HG03135 (cell line): ENCODE measurements around the gene STK10.

Experiments
- ATAC-seq: cut with Tn5 transposase; IDR thresholded peaks from one replicate; pipeline ENCODE4 v1.9.1; 2021; ENCODE audit warnings: mild to moderate bottlenecking, moderate library complexity; ENCODE audit not compliant: unreplicated experiment

The STK10 gene

GRCh38 chr5:172093559-172093958 is 94.5 kb downstream of the STK10 start:
- no peak for ATAC-seq

DNA sequence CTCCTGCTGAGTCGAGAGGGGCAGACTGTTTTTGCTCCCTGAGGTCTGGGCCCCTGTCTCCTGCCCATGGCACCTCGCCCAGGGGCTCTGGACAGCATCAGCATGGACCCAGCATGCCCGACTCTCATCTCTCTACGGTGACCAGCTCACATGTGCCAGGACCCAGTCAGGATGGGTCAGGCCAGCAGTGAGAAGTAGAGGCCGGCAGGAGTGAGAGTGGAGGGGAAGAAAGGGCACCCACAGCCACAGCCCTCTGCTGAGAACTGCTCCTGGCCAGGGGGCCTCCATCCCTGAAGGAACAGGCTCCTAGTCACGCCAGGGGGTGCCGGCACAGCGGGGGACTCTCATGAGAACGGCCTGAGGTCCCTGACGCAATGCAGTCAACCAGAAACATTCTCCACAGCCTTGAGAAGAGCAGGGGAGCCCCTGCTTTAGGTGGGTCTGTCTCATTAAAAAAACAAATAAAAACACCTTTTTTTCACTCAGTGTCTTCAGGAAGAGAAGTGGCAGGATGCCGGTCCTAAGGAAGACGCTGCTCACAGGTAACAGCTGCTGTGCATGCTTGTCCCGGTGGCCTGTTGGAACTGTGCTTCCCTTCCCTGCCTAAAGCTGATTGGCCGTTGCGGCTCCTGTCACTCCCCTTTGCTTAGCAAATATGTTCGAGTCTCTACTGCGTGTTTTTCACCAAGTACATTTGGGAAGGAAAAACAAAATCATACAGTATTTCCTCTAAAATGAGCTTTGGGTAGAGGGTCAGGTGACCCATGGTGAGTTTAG is 95.9 kb downstream of the STK10 start:
- ATAC-seq, result no peak

DNA sequence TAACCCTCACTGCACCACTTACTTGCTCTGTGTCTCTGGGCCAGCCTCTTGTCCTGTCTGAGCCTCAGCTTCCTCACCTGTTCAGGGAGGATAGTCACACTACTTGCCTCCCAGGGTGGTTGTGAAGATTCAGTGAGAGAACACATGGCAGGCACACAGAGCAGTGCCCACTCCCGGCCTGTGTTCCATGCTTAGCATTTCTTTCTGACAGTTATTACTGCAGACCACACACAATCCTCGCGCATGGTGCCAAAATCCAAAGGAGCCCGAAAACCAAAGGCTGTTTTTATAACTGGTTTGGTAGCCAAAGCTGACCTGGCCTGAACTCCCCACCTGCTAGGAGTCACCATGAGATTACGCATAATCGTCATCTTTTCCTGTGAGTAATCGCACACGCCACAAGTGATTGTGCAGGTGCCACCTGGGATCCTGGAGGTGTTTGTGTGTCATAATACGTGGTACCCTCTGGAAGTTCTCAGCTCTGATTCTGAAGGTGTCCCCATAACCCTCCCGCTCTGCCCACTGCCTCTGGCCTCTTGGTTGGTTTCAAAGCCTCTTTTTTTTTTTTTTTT is 97.0 kb downstream of the STK10 start:
- no peak for ATAC-seq

DNA sequence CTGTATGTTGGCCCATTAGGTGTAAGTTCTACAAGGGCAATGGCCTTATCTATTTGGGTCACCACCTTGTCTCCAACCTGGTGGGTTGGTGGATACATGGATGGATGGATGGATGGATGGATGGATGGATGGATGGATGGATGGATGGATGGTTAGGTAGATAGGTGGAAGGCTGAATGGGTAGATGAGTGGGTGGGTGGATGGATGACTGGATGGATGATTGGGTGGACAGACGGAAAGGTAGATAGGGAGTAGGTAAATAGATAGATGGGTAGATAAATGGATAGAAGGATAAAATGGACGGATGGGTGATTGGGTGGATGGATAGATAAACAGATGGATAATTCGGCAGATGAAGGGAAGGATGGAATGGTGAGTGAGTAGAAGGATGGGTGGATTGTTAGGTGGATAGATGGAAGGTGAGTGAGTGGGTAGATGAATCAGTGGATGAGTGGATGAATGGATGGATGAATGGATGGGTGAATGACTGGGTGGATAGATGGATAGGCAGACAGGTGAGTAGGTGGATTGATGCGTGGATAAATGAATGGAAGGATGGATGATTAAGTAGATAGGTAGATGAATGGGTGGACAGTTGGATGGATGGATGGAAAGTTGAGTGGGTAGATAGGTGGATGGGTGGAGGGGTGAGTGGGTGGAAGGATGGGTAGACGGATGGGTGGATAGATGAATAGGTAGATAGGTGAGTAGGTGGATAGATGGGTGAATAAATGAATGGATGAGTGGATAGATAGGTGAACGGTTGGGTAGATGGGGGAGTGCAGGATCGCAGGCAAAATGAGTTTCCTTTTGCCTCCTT is 98.5 kb downstream of the STK10 start:
- no peak for ATAC-seq

- ATAC-seq, result no peak
Observed at GRCh38 chr5:172088801-172089200, 99.2 kb downstream of the STK10 start.

DNA sequence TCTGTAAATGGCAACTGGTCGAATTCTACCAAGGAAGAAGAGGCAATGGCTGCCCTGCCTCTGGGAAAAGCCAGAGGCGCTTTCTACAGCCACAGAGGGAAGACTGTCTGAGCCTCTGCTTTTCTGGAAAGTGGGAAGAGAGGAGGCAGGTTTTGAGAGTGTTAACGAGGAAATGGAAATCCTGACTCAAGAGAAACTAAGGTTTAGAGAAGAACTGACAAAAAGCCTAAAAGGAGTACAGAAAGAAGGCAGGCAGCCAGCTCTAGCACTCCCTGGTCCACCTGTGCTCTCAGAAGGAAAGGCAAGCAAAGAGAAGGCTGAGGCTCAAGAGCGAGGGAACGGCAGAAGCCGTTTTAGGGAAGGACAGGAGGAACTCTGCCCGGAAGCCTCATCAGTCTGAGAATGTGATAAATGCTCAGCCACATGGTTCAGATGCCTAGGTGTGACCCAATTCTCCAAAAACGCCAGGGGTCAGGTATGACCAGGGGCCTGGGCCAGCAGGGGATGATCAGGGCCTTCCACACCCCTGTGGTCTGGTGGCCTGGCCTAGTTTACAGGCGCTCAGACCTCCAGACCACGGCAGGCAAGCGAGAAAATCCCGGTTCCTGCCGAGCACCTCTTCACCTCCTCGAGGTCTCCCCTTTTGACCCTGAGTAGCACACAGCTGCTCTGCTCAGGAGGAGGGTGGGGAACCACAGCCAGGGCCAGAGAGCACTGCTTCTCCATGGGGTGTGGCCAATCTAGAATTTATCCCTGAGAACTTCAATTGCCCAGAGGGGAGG is 101.6 kb downstream of the STK10 start:
- ATAC-seq, result no peak

DNA sequence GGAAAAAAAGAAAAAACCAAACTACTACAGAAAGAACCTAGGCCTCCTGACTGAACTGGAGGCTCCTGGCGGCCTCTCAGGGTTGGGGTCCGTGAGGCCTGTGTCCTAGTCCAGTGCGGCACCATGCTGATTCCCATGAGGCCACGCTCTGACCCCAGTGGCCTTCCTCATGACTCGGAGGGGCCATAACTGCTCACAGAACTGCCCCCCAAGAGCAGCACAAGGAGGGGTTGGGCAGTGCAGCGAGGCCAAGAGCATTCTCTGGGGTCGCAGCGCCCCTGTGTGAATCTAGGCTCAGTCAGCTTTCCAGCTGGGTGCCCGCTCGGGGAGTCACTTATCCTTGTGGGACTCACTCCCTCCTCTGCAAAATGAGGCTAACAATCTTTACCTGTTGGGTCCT is 102.3 kb downstream of the STK10 start:
- no peak for ATAC-seq

DNA sequence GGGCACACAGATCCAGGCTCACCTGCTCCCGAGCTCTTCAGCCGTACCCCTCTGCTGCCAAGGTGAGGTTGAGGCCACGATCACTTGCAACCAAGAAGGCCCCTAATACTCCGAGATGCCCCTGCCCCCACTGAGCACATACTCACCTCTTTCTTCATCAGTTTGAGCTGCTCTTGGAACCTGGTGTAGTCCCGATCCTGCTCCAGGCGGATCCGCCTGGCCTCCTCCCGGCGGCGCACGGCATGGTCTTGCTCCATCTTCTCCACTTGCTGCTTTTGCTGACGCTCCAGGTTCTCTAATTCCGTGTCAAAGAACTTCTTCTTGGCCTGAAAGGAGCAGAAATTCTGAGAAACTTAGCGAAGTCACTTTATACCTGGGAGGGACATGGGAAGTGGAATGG is 105.8 kb downstream of the STK10 start:
- ATAC-seq, result no peak

DNA sequence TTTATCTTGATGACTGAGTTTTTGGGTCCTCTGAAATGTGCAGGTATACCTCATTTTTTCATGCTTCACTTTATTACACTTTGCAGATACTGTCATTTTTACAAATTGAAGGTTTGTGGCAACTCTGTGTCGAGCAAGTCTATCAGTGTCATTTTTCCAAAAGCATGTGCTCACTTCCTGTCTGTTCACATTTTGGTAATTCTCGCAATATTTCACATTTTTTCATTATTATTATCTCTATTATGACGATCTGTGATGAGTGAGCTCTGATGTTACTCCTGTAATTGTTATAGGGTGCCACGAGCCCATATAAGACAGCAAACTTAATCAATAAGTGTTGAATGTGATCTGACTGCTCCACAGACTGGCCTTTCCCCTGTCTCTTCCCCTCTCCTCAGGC is 108.1 kb downstream of the STK10 start:
- no peak for ATAC-seq

- ATAC-seq, result no peak
Observed at GRCh38 chr5:172078726-172079345, 109.2 kb downstream of the STK10 start.

GRCh38 chr5:172077664-172078425 is 110.2 kb downstream of the STK10 start:
- no peak for ATAC-seq

DNA sequence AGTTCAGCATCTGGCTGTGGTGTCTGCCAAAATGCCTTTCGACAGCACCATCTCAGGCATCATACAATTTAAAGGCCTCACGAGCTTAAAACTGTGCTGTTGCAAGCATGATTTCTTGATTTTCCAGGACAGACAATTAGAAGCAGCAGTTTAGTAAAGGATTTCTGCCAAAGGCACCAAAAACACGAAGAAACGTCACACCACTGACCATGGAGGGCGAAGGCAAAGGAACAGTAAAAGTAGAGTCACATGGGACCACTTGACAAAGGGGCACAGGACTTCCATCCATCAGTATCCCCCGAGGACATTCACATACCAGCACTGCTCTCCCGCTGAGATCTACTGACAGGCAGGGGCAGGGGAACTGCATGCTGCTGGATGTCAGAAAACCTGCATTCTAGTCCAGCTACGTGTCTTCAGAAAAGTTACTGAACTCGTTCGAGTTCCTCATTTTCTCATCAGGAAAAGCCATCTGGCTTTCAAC is 111.2 kb downstream of the STK10 start:
- no peak for ATAC-seq

DNA sequence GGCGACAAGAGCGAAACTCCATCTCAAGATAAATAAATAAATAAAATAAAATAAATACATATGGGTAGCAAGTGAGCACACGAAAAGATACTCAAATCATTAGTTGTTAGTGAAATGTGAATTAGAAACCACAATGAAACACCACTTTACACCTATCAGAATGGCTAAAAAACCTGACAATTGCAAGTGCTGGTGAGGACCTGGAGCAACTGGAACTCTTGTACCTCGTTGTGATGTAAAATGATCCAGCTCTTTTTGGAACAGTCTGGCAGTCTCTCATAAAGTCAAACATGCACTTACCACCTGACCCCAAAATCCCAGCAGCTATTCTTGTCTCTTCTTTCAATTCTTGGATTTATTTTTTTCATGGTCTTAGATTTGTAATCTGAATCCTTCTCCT is 112.4 kb downstream of the STK10 start:
- no peak for ATAC-seq

DNA sequence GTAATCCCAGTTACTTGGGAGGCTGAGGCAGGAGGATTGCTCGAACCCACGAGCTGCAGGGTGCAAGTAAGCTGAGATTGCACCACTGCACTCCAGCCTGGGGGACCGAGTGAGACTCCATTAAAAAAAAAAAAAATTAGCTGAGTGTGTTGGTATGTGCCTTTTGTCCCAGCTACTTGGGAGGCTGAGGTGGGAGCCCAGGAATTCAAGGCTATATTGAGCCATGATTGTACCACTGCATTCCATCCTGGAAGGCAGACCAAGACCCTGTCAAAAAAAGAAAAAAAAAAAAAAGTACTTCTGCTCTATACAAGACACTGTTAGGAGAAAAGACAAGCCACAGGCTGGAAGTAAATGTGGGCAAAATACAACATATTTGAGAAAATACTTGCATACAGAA is 113.1 kb downstream of the STK10 start:
- no peak for ATAC-seq

GRCh38 chr5:172071309-172071875 is 116.6 kb downstream of the STK10 start:
- ATAC-seq, result no peak

GRCh38 chr5:172065431-172066065 is 122.5 kb downstream of the STK10 start:
- no peak for ATAC-seq

GRCh38 chr5:172064766-172065165 is 123.3 kb downstream of the STK10 start:
- ATAC-seq, result no peak

DNA sequence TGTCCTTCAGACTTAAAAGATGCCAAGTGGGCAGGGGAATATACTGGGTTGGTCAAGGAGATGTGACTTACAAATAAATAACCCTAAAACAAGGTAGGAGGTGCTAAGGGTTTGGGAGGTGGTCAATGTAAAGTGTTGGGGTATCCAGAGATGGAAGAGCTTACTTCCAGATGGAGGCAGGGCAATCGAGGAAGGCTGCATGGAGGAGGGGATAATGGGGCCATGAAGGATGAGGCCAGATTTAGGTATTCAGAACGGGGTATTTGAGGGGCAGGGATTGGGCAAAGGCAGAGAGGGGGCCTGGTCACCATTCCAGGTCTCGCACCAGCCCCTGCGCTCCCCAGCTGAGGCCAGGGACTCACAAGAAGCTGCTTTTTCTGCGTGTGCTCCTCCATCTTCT is 123.7 kb downstream of the STK10 start:
- no peak for ATAC-seq
